Measurements from ENCODE around the gene RUBCNL. TPM values are rescaled to one million over a fixed set of nuclear protein-coding genes. Genes with fewer than 3 reads are reported as not detected.

Gene RUBCNL
- total RNA-seq, 4 donors from 2014 or later = 0.94 to 12.7 (median 5.5) TPM

DNA sequence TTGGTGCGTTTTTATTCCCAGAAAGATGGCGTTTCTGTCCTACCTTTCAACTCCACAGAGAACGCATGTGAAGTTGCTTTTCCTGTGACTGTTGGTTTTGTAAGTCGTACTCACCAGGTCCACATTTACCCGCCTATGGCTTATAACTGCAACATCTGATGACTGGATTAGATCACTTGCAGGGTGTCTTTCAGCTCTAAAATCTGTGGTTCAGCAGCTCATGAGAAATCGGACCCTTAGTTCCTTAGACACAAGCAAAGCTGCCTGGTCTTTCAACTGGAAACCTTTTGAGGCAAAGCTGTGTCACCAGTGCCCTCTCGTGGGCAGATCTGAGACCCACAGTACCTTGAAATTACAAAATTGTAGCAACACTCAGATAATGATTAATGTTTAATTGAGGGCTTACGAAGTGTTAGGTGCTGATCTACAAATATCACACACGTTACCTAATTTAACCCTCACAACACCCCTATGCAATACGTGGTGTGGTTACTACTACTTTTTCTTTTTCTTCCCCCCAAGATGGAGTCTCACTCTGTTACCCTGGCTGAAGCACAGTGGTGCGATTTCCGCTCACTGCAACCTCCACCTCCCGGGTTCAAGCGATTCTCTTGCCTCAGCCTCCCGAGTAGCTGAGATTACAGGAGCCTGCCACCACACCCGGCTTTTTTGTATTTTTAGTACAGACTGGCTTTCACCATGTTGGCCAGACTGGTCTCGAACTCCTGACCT lies 65.4 kb downstream of the RUBCNL start:
- TF ChIP-seq, protein P1, sequence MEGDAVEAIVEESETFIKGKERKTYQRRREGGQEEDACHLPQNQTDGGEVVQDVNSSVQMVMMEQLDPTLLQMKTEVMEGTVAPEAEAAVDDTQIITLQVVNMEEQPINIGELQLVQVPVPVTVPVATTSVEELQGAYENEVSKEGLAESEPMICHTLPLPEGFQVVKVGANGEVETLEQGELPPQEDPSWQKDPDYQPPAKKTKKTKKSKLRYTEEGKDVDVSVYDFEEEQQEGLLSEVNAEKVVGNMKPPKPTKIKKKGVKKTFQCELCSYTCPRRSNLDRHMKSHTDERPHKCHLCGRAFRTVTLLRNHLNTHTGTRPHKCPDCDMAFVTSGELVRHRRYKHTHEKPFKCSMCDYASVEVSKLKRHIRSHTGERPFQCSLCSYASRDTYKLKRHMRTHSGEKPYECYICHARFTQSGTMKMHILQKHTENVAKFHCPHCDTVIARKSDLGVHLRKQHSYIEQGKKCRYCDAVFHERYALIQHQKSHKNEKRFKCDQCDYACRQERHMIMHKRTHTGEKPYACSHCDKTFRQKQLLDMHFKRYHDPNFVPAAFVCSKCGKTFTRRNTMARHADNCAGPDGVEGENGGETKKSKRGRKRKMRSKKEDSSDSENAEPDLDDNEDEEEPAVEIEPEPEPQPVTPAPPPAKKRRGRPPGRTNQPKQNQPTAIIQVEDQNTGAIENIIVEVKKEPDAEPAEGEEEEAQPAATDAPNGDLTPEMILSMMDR (IDR thresholded peaks at IDR 0.05; ENCODE audit: low read depth) = no peak

DNA sequence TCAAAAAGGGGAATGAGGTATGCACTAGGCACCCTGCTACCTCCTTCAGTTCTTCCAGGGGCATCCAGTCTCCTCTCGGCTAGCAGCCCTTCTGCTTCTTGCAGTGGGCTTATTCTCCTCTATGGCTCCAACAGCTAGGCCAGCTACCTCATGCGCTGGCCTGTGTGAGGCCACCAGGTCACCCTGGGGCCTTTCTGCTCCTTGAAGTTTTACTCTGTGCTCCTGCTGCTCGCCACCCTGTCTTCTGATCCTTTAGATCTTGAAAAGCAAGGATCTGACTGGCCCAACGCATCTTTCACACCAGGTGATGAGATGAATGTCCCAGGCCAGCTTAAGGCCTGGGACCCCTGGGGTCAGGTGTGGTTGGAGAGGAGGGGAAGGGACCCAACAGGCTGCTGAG lies 66.2 kb downstream of the RUBCNL start:
- TF ChIP-seq, protein P1 (IDR thresholded peaks at IDR 0.05; ENCODE audit: low read depth) = no peak

DNA sequence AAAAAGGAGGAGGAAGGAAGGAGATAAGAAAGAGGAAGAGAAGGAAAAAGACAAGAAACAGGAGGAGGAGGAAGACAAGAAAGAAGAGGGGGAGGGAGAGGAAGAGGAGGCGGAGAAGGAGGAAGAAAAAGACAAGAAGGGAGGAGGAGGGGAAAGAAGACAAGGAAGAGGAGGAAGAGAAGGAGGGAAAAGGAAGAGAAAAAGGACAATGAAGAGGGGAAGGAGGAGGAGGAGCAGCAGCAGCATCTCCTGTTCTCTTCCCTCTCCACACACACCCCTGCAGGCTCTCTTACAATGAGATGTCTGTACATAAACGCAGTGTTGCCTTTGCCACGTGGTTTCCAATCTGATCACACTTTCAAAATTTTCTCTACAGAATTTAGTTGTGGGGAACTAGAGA lies 66.6 kb downstream of the RUBCNL start:
- TF ChIP-seq, protein P1 (IDR thresholded peaks at IDR 0.05; ENCODE audit: low read depth) = no peak

DNA sequence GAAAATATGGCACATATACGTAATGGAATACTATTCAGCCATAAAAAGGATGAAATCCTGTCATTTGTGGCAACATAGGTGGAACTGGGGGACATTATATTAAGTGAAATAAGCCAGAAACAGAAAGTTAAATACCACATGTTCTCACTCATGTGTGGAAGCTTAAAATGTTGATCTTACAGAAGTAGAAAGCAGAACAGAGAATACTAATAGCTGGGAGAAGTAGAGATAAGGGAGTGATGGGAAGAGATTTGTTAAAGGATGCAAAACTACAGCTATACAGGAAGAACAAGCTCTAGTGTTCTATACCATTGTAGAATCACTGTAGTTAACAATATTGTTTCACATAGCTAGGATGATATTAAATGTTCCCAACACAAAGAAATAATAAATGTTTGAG lies 68.1 kb downstream of the RUBCNL start:
- TF ChIP-seq, protein P1 (IDR thresholded peaks at IDR 0.05; ENCODE audit: low read depth) = no peak

GRCh38 chr13:46317120-46317519 lies 69.9 kb downstream of the RUBCNL start:
- TF ChIP-seq, protein P1 (IDR thresholded peaks at IDR 0.05; ENCODE audit: low read depth) = no peak

GRCh38 chr13:46315491-46316075 lies 71.5 kb downstream of the RUBCNL start:
- TF ChIP-seq, protein P1 (IDR thresholded peaks at IDR 0.05; ENCODE audit: low read depth) = no peak

DNA sequence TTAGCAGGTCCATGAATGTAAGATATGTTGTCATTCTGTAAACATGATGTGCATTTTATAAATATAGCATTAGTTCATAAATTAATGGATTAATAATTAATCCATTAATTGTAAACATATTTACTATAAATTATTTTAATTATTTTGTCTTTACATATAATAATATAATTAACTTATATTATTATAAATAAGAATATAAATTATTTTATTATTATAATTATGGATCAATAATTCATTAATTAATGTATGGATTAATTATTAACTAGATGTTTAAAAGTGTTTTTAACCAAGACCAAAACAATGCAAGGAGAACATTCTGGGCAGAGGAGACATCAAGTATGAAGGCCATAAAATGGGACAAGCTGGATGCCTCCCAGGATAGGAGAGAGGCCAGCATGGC lies 72.0 kb downstream of the RUBCNL start:
- TF ChIP-seq, protein P1 (IDR thresholded peaks at IDR 0.05; ENCODE audit: low read depth) = no peak
